ENCODE results near the gene COP1.
"Not testable (repeated sequence)": the region's sequence is repeated elsewhere in the genome, so short reads cannot be mapped to it uniquely, and the experiment has no call there.

COP1 gene

GRCh38 chr1:176056312-176056711 lies 150.8 kb downstream of the COP1 start:
- no peak overlapping the region for H3K27ac ChIP-seq
- H3K4me3 ChIP-seq = no peak overlapping the region

DNA sequence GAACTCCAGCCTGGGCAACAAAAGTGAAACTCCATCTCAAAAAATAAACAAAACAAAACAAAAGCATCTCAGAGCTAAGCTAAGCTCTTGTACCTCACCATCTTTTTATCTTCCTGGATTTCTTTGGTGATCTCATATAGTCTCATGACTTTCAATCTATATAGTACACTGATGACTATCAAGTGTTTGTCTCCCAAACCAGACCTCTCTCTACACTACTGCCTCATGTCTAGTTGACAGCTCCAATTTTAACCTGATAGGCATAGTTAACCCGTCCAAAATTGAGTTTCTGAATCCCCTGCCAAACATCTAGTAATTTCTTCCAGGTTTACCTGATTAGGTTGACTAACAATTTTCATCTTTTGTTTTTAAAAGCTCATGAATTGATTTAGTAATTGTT lies 151.7 kb downstream of the COP1 start:
- no peak overlapping the region for H3K27ac ChIP-seq
- no peak overlapping the region for H3K4me3 ChIP-seq

DNA sequence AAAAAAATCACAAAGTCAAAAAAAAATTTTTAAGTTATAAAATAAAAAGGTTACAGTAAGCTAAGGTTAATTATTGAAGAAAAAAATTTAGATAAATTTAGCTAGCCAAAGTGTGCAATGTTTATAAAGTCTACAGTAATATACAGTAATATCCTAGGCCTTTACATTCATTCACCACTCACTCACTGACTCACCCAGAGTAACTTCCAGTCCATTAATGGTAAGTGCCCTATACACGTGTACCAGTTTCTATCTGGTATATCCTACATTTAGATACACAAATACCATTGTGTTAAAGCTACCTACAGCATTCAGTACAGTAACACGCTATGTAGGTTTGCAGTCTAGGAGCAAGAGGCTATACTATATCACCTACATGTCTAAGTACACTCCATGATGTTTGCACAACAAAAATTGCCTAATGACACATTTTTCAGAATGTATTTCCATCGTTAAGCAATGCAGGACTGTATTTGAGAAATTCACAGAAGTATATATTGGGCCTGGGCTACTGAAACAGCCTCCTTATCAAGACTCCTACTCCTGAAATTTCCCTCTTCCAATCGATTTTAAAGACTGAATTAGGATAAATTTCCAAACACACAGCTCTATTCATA lies 155.1 kb downstream of the COP1 start:
- Histone ChIP-seq H3K27ac (no peak overlapping the region), H3K4me3 (no peak overlapping the region)

DNA sequence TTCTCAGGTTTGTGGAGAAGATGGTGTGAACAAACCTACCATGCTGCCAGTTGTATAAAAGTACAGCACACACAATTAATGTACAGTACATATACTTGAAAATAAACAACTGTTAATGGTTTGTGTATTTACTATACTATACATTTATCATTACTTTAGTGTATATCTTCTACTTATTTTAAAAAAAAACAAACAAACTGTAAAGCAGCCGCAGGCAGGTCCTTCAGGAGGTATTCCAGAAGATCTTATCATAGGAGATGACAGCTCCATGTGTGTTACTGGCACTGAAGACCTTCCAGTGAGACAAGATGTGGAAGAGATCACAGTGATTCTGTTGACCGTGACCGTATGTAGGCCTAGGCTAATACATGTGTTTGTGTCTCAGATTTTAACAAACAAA lies 155.7 kb downstream of the COP1 start:
- no peak overlapping the region for H3K4me3 ChIP-seq
- H3K27ac ChIP-seq = no peak overlapping the region

DNA sequence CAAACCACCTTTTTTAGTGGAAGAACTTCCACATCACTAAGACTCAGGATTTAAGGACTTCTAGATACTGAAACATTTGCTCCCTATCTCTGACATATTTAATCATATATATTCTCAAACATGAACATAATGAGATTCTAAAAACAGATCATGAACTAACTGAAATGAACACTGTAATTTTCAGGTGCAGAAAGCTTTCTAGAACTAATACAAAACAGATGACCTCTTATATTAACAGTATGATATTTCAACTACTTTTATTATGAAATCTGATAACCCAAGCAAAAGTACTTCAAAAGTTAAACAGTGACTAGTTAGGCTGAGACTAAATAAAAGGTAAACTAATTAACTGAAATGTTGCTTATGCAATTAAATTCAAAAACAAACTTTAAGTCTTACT lies 157.5 kb downstream of the COP1 start:
- Histone ChIP-seq H3K4me3 (no peak overlapping the region), H3K27ac (no peak overlapping the region)

GRCh38 chr1:176046926-176047325 lies 160.2 kb downstream of the COP1 start:
- no peak overlapping the region for H3K4me3 ChIP-seq

GRCh38 chr1:176043537-176043936 lies 163.5 kb downstream of the COP1 start:
- Histone ChIP-seq H3K4me3 (no peak overlapping the region), H3K27ac (no peak overlapping the region)

More at GRCh38 chr1:176046926-176047325, 160.2 kb downstream of the COP1 start:
- no peak overlapping the region for H3K27ac ChIP-seq

DNA sequence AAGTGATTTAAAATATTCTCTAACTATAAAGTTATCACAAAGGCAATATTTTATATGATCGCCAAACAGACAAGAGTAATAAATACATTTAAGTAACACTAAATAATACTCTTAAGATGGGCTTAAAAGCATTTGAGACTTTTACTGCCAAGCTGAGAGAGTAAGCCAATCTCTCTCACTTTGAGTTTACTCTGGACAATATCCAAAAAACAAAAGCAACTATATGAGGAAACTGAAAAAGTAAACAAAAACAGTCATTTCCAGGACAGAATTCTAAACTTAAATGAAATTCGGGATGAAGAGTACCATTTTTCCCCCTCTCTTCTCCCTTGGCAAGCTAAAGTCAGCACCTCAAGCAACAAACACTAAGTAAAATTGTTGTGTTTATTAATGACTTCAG lies 173.2 kb downstream of the COP1 start:
- Histone ChIP-seq H3K4me3 (no peak overlapping the region), H3K27ac (peak overlapping the region in 1 of 21 experiments; percentile 8)

DNA sequence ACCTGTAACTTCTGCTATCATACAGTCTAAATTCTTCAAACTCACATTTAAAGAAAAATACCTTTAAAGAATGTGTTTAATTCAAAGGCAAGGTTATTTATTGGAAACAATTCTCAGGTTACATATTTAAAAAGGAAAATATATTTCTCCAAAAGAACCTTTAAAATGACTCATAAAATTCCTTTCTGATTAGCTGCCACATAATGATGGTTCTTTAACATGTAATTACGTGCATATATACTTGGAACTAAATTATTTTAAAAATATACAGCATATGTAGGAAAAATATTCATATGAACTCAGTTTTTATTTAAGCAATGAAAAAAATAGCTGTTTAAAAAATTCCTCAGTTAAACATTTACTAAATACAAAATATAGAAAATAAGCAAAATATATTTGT lies 173.6 kb downstream of the COP1 start:
- no peak overlapping the region for H3K4me3 ChIP-seq
- H3K27ac ChIP-seq = no peak overlapping the region

GRCh38 chr1:176032040-176032645 lies 174.9 kb downstream of the COP1 start:
- H3K4me3 ChIP-seq = no peak overlapping the region
- H3K27ac ChIP-seq = no peak overlapping the region

DNA sequence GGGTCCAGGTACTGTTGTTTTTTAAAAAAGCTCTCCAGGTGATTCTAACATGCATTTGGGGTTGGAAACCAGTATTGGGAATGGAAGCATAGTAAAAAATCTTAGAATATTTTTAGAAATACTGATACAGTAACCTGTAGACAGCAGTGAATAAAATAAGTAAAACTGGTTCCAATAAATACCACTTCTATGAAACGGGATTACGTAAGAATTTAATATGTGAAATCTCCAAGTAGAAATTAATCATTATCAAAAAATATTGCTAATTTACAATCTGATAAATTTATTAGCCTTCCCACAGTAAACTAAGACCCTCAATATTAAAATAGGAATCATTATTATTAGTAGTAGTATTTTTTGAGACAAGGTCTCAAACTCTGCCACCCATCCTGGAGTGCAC lies 177.5 kb downstream of the COP1 start:
- Histone ChIP-seq H3K27ac (no peak overlapping the region), H3K4me3 (no peak overlapping the region)

DNA sequence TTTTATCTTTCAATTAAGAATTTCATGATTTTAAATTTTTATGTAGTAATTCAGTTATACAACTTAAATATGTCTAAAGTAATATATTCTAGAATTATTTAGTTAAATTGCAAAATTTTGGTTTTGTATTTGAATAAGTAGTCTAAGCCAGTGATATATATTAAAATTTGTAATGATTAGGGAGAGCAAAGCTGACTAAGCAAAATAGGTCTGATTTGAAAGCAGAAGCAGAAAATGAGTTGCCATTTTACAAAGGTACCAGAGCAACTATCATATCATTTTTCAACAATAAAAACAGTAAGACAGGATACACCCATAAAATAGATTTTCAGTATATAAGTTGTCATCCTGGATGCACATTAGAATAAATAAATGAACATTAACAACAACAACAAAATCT lies 177.9 kb downstream of the COP1 start:
- Histone ChIP-seq H3K27ac (no peak overlapping the region), H3K4me3 (no peak overlapping the region)

GRCh38 chr1:176027934-176028333 lies 179.2 kb downstream of the COP1 start:
- H3K27ac ChIP-seq, H3K4me3 ChIP-seq: not testable (repeated sequence)

DNA sequence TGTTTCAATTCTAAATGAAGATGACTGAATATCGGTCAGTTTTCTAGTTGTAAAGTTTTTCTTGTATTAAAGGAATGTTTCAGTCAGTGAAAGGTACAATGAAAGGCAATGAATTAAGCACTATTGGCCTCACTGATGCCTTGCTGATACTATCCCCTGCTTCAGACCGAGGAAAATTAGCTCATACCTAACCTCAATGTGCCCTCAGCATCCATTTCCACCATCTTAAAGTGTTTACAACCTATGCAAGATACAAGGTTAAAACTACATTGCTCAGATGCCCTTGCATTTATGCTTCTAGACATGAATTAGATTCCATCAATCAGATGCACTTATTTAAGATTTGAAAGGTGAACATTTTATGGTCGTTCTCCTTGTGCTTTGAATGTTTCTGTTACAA lies 184.5 kb downstream of the COP1 start:
- Histone ChIP-seq H3K27ac (no peak overlapping the region), H3K4me3 (no peak overlapping the region)

GRCh38 chr1:176017722-176018121 lies 189.4 kb downstream of the COP1 start:
- H3K27ac ChIP-seq = no peak overlapping the region
- no peak overlapping the region for H3K4me3 ChIP-seq

GRCh38 chr1:176009951-176010350 lies 197.1 kb downstream of the COP1 start:
- Histone ChIP-seq H3K4me3 (no peak overlapping the region), H3K27ac (no peak overlapping the region)

- H3K4me3 ChIP-seq, H3K27ac ChIP-seq: not testable (repeated sequence)
These were observed 199.2 kb downstream of the COP1 start for GRCh38 chr1:176007756-176008389.

DNA sequence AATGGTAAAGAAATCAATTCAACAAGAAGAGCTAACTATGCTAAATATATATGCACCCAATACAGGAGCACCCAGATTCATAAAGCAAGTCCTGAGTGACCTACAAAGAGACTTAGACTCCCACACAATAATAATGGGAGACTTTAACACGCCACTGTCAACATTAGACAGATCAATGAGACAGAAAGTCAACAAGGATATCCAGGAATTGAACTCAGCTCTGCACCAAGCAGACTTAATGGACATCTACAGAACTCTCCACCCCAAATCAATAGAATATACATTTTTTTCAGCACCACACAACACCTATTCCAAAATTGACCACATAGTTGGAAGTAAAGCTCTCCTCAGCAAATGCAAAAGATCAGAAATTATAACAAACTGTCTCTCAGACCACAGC lies 212.4 kb downstream of the COP1 start:
- H3K4me3 ChIP-seq = not testable (repeated sequence)

DNA sequence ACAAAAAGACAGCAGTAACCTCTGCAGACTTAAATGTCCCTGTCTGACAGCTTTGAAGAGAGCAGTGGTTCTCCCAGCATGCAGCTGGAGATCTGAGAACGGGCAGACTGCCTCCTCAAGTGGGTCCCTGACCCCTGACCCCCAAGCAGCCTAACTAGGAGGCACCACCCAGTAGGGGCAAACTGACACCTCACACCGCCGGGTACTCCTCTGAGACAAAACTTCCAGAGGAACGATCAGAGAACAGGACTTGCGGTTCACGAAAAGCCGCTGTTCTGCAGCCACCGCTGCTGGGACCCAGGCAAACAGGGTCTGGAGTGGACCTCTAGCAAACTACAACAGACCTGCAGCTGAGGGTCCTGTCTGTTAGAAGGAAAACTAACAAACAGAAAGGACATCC lies 214.3 kb downstream of the COP1 start:
- not testable (repeated sequence) for H3K4me3 ChIP-seq, H3K27ac ChIP-seq

More for the DNA sequence above, 212.4 kb downstream of the COP1 start:
- not testable (repeated sequence) for H3K27ac ChIP-seq

- not testable (repeated sequence) for H3K27ac ChIP-seq, H3K4me3 ChIP-seq
These were observed 214.9 kb downstream of the COP1 start for GRCh38 chr1:175992202-175992601.

DNA sequence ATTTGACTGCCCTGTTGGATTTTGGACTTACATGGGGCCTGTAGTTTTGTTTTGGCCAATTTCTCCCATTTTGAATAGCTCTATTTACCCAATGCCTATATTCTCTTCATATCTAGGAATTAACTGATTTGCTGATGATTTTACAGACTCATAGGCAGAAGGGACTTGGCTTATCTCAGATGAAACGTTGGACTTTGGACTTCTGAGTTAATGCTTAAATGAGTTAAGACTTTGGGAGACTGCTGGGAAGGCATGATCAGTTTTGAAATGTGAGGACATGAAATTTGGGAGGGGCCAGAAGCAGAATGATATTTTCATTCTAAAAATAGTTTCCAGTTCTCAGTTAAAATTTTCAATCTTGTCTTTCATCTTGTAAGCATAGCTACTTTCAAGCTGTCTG lies 222.3 kb downstream of the COP1 start:
- H3K4me3 ChIP-seq = no peak overlapping the region
- no peak overlapping the region for H3K27ac ChIP-seq

Measured in skin epidermis (tissue), 12 donors.